Thymus (tissue), 11 donors: ENCODE data around the gene HECW1. TPM values are rescaled to one million over a fixed set of nuclear protein-coding genes. Genes with fewer than 3 reads are reported as not detected.

Source experiments
- DNase-seq, 9 donors: peaks; one replicate each; pipeline ENCODE4 v3.0.0-alpha.2; 2013; ENCODE audit warnings: low spot score in 9 of 9, low read depth in 6 of 9, missing footprints in 1 of 9
- H3K27ac ChIP-seq, 2 donors: one replicate each; pipeline ENCODE4 v1.5.1; 2013; ENCODE audit warnings: control low read depth in 1 of 2, low read depth in 1 of 2, low read length in 1 of 2, mild to moderate bottlenecking in 1 of 2, moderate library complexity in 1 of 2
- H3K27me3 ChIP-seq, 2 donors: one replicate each; pipeline ENCODE4 v1.5.1; 2013; ENCODE audit warnings: low read length in 1 of 2; ENCODE audit not compliant: control insufficient read depth in 2 of 2, insufficient read depth in 1 of 2
- H3K36me3 ChIP-seq, 2 donors: one replicate each; pipeline ENCODE4 v1.5.1; 2013; ENCODE audit warnings: low read length in 1 of 2, mild to moderate bottlenecking in 1 of 2, moderate library complexity in 1 of 2; ENCODE audit not compliant: control insufficient read depth in 2 of 2, insufficient read depth in 2 of 2
- H3K4me1 ChIP-seq, 2 donors: one replicate each; pipeline ENCODE4 v1.5.1; 2013; ENCODE audit warnings: low read length in 2 of 2; ENCODE audit not compliant: control insufficient read depth in 2 of 2, insufficient read depth in 2 of 2
- H3K4me3 ChIP-seq, 2 donors: one replicate each; pipeline ENCODE4 v1.5.1; 2013; ENCODE audit warnings: low read length in 2 of 2, control low read depth in 1 of 2, mild to moderate bottlenecking in 1 of 2
- H3K9me3 ChIP-seq, 2 donors: one replicate each; pipeline ENCODE4 v1.5.1; 2013; ENCODE audit warnings: low read length in 1 of 2, mild to moderate bottlenecking in 1 of 2; ENCODE audit not compliant: control insufficient read depth in 2 of 2, insufficient read depth in 1 of 2
- WGBS: extraction: QIAGEN DNeasy Blood & Tissue Kit; methylation state at CpG from one replicate; pipeline ENCODE4 v1.1.7; 2013; 5-methylcytosine and 5-hydroxymethylcytosine counted together
- polyA plus RNA-seq: library from polyadenylated mRNA; stranded (reverse); fragments of 200-250 nt; gene quantifications from one replicate; pipeline ENCODE4 v1.2.3, GENCODE V29; 2013
- total RNA-seq: library from RNA; stranded (reverse); fragments of 120-200 nt; gene quantifications from one replicate; pipeline ENCODE4 v1.2.4, GENCODE V29; 2013
- donor health status: healthy.

HECW1 gene
- total and polyA plus RNA-seq, 2 donors, result 0.05 to 0.23 TPM

DNA sequence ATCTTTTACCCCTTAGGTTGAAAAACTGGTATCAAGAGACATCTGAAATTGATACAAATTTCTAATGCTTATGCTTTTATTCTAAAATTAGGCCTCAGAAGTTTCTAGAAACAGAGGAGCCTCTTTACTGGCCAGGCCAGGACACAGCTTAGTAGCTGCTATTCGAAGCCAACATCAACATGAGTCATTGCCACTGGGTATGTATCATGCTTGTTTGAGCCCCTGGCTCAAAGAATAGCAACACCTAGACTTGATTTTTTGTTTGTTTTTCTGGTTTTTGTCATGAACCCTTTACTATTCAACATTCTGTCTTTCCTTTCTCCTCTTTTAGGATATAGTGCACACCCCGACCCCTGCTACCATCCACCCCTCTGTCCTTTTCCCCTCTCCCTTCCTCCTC lies 379.5 kb downstream of the HECW1 start:
- Histone ChIP-seq H3K9me3 (no peaks in the 10 kb centered on the region), H3K4me1 (peaks cover 0 to 2% of the 10 kb centered on the region in 2 donors), H3K27ac (no peak overlapping the region), H3K4me3 (no peak overlapping the region), H3K27me3 (no peaks in the 10 kb centered on the region), H3K36me3 (no peaks in the 10 kb centered on the region)
- no peak for DNase-seq
- WGBS, result 85% methylated on average over 2 of the region's 2 CpGs

GRCh38 chr7:43492896-43493295 lies 380.4 kb downstream of the HECW1 start:
- Histone ChIP-seq H3K4me3 (no peak overlapping the region), H3K4me1 (peaks cover 0 to 2% of the 10 kb centered on the region in 2 donors), H3K27me3 (no peaks in the 10 kb centered on the region), H3K36me3 (no peaks in the 10 kb centered on the region), H3K27ac (no peak overlapping the region), H3K9me3 (no peaks in the 10 kb centered on the region)
- no peak for DNase-seq
- 92% methylated on average over 5 of the region's 5 CpGs for WGBS

DNA sequence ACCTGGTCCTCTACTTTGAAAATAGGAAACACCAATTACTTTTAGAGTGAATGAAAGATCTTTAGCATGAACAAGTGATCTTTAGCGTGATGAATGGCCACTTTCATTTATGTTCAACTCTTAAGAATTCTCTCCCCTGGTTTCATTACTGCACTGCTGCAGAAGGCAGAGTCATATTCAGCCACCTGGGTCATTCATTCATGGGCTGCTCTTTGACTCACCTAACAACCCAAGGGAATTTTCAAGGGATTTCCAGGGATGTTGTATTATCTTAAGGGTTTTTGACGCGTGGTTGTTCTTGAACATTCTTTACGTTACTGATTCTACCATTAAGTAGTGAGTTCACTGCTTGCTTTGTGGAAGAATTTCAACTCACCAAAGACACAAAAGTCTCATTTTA lies 383.1 kb downstream of the HECW1 start:
- Histone ChIP-seq H3K36me3 (no peaks in the 10 kb centered on the region), H3K4me1 (peaks cover 0 to 2% of the 10 kb centered on the region in 2 donors), H3K27ac (no peak overlapping the region), H3K9me3 (no peaks in the 10 kb centered on the region), H3K4me3 (no peak overlapping the region), H3K27me3 (no peaks in the 10 kb centered on the region)
- 94% methylated on average over 4 of the region's 4 CpGs for WGBS
- no peak for DNase-seq

DNA sequence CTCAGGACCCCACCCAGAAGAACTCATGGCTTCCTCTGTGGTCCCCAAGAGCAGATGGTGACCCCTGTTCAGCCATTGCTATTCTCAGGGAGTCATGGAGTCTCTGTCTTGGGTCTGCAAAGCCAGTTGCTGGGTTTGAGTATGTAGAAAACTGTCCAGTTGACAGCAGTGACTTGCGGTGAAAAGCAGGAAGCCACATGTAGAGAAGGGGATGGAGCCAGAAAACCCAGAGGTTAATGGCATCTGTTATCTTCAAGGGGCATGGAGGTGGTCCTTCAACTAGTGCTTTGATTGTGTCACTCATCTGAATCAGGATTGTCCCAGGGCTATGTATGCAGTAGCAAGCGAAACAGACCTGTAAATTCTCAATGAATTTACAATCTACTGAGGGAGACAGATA lies 384.1 kb downstream of the HECW1 start:
- Histone ChIP-seq H3K4me3 (no peak overlapping the region), H3K4me1 (peaks cover 0 to 2% of the 10 kb centered on the region in 2 donors), H3K36me3 (no peaks in the 10 kb centered on the region), H3K9me3 (no peaks in the 10 kb centered on the region), H3K27me3 (no peaks in the 10 kb centered on the region), H3K27ac (no peak overlapping the region)
- no peak for DNase-seq
- WGBS, result 87% methylated on average over 2 of the region's 2 CpGs

- no peak for DNase-seq
- no peaks in the 10 kb centered on the region for H3K27me3 ChIP-seq
- H3K36me3 ChIP-seq, result no peaks in the 10 kb centered on the region
- H3K9me3 ChIP-seq, result no peaks in the 10 kb centered on the region
- no peak overlapping the region for H3K4me3 ChIP-seq
- H3K27ac ChIP-seq, result no peak overlapping the region
- H3K4me1 ChIP-seq, result no peaks in the 10 kb centered on the region
- 90% methylated on average over 3 of the region's 3 CpGs for WGBS
Observed at GRCh38 chr7:43501870-43502269, 389.4 kb downstream of the HECW1 start.

GRCh38 chr7:43502941-43503340 lies 390.5 kb downstream of the HECW1 start:
- 76% methylated on average over 7 of the region's 7 CpGs for WGBS
- Histone ChIP-seq H3K27ac (no peak overlapping the region), H3K9me3 (no peaks in the 10 kb centered on the region), H3K4me1 (peaks cover 0 to under 1% of the 10 kb centered on the region in 2 donors), H3K36me3 (no peaks in the 10 kb centered on the region), H3K27me3 (no peaks in the 10 kb centered on the region), H3K4me3 (no peak overlapping the region)
- DNase-seq, result no peak

- H3K4me1 ChIP-seq, result peaks cover 3 to 10% of the 10 kb centered on the region in 2 donors
- no peaks in the 10 kb centered on the region for H3K9me3 ChIP-seq
- H3K27me3 ChIP-seq, result no peaks in the 10 kb centered on the region
- no peak for DNase-seq
- no peak overlapping the region for H3K4me3 ChIP-seq
- 98% methylated on average over 2 of the region's 2 CpGs for WGBS
- H3K27ac ChIP-seq, result no peak overlapping the region
- no peaks in the 10 kb centered on the region for H3K36me3 ChIP-seq
Observed at GRCh38 chr7:43505412-43505811, 393.0 kb downstream of the HECW1 start.

GRCh38 chr7:43506460-43506859 lies 394.0 kb downstream of the HECW1 start:
- no peak overlapping the region for H3K27ac ChIP-seq
- H3K36me3 ChIP-seq, result no peaks in the 10 kb centered on the region
- H3K9me3 ChIP-seq, result no peaks in the 10 kb centered on the region
- DNase-seq, result no peak
- 92% methylated on average over 2 of the region's 2 CpGs for WGBS
- no peak overlapping the region for H3K4me3 ChIP-seq
- peaks cover 3 to 10% of the 10 kb centered on the region in 2 donors for H3K4me1 ChIP-seq
- H3K27me3 ChIP-seq, result no peaks in the 10 kb centered on the region

GRCh38 chr7:43508461-43508860 lies 396.0 kb downstream of the HECW1 start:
- WGBS, result 34% methylated on average over 1 of the region's 1 CpG
- Histone ChIP-seq H3K9me3 (no peaks in the 10 kb centered on the region), H3K36me3 (no peaks in the 10 kb centered on the region), H3K4me3 (no peak overlapping the region), H3K4me1 (peaks cover 3 to 10% of the 10 kb centered on the region in 2 donors), H3K27me3 (peaks cover 0 to 2% of the 10 kb centered on the region in 2 donors), H3K27ac (no peak overlapping the region)
- DNase-seq, result peak in 4 of 9 donors; percentile 16 to 64 (median 24)

DNA sequence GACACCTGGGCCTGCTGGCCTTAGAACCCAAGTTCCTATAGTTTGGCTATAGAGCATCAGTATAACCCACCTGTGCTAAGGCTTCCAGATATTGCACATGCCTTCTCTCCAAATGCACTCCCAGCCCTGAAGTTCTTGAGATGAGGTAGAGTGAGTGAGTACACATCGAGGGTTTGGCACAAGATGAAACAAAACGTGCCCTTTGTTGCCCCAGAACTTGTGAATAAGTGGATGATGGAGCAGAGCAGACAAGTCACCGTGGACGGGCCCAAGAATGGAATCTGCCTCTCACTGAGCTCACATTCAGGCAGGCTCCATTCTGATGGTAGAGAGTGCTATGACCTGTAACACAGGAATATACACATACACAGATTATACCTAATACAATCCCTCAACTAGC lies 397.5 kb downstream of the HECW1 start:
- Histone ChIP-seq H3K27ac (no peak overlapping the region), H3K4me1 (peaks cover 3 to 10% of the 10 kb centered on the region in 2 donors), H3K36me3 (no peaks in the 10 kb centered on the region), H3K9me3 (no peaks in the 10 kb centered on the region), H3K27me3 (peaks cover 0 to 2% of the 10 kb centered on the region in 2 donors), H3K4me3 (no peak overlapping the region)
- no peak for DNase-seq
- 86% methylated on average over 4 of the region's 4 CpGs for WGBS
